ENCODE measurements around the gene SLC38A2. TPM values are rescaled to one million over a fixed set of nuclear protein-coding genes. Genes with fewer than 3 reads are reported as not detected.

Gene SLC38A2
- total and polyA plus RNA-seq, 2 of the 4 experiments (the other 2 are of a cell fraction): 313 to 881 TPM

- CTCF ChIA-PET: no interaction called here
- H2AFZ ChIP-seq (replicated peaks; ENCODE audit: low read length, poor library complexity): peak overlapping the region; percentile 83
- H3K18ac ChIP-seq (ENCODE audit: low read depth, low read length): peak overlapping the region; percentile 89
- peak overlapping the region; percentile 66 for H3K4me3 ChIP-seq (ENCODE audit: insufficient read depth, low read depth, low read length)
- H4K8ac ChIP-seq (ENCODE audit: low read depth in 2 of 2, low read length in 2 of 2): peak overlapping the region; percentile 94 to 98
- H2BK20ac ChIP-seq (ENCODE audit: low read depth, low read length): peak overlapping the region; percentile 98
- WGBS, 2 experiments (ENCODE audit: extremely low coverage in 2 of 2, insufficient read length in 1 of 2): 29% methylated on average over 4 of the region's 37 CpGs; no CpG with 5 or more reads in 1 of the 2 experiments
- H2BK5ac ChIP-seq (ENCODE audit: low read depth, low read length, poor library complexity, severe bottlenecking): peak overlapping the region; percentile 96
- dilution Hi-C loops (cut with HindIII; ENCODE audit: low sequenced_read_pairs, unreplicated experiment) (no loop called here), in situ Hi-C loops (cut with MboI; ENCODE audit: low sequenced_read_pairs) (loop anchor here (10.0 kb wide), 1 partner anchor 181 kb away; no protein-coding TSS in a partner anchor), intact Hi-C loops (cut with micrococcal nuclease) (loop anchor here (1.0 to 5.0 kb wide), 10 partner anchors 10 to 649 kb away; no protein-coding TSS in a partner anchor)
- H3K23ac ChIP-seq (ENCODE audit: low read depth, low read length): peak overlapping the region; percentile 100
- peak overlapping the region; percentile 83 for H4K5ac ChIP-seq (ENCODE audit: low read depth, low read length)
- H3K9ac ChIP-seq (ENCODE audit: low read depth, low read length): peak overlapping the region; percentile 93
- no peaks in the 10 kb centered on the region for H3K27me3 ChIP-seq (ENCODE audit: control insufficient read depth, insufficient read depth, low read length)
- H3K9me1 ChIP-seq (ENCODE audit: insufficient read depth, low read length): peaks cover 3% of the 10 kb centered on the region
- BruUV-seq (replicated peaks): TSS peak; percentile 89
- peak overlapping the region; percentile 86 for H3K4me2 ChIP-seq (ENCODE audit: low read depth, low read length)
- H2BK15ac ChIP-seq (ENCODE audit: low read depth, low read length): peak overlapping the region; percentile 95
- TF ChIP-seq MAFK (IDR thresholded peaks at IDR 0.05; ENCODE audit: low read depth, low read length) (no peak), MAZ (IDR thresholded peaks at IDR 0.05; ENCODE audit: borderline replicate concordance, low read depth, low read length) (peak; percentile 15; the same call in 1 of the 2 replicates), RAD21 (IDR thresholded peaks at IDR 0.05; ENCODE audit: low read length) (peak; percentile 43), CTCF (conservative IDR thresholded peaks at IDR 0.05; ENCODE audit: low read depth, low read length) (peak; percentile 35), SMC3 (IDR thresholded peaks at IDR 0.05; ENCODE audit: low read depth, low read length) (peak; percentile 31; the same call in 1 of the 2 replicates), ELK1 (IDR thresholded peaks at IDR 0.05; ENCODE audit: borderline replicate concordance, low read depth, low read length) (no peak), BHLHE40 (IDR thresholded peaks at IDR 0.05; ENCODE audit: low read depth, low read length) (peak; percentile 89), POLR2A (IDR thresholded peaks at IDR 0.05; ENCODE audit: low read depth, low read length) (peak; percentile 32; the same call in 1 of the 2 replicates), MXI1 (IDR thresholded peaks at IDR 0.05; ENCODE audit: borderline replicate concordance, low read depth, low read length) (no peak)
- peak overlapping the region; percentile 98 for H2AK5ac ChIP-seq (ENCODE audit: low read depth, low read length)
- H4K20me1 ChIP-seq (ENCODE audit: insufficient read depth, low read length): peaks cover 40% of the 10 kb centered on the region
- H3K4ac ChIP-seq (ENCODE audit: low read depth, low read length): peak overlapping the region; percentile 99
- POLR2A ChIA-PET (ENCODE audit: unreplicated experiment): interaction anchor here (0.6 to 1.7 kb wide), 4 partner anchors 12 to 288 kb away, joined by 3 to 8 read pairs (median 5); no protein-coding TSS in a partner anchor
- peak overlapping the region; percentile 95 for H2BK120ac ChIP-seq (ENCODE audit: low read depth, low read length)
- peaks cover 11 to 37% of the 10 kb centered on the region in 2 experiments for H3K79me1 ChIP-seq (ENCODE audit: low read depth in 1 of 2, low read length in 2 of 2)
- peaks cover 7% of the 10 kb centered on the region for H3K4me1 ChIP-seq (ENCODE audit: control insufficient read depth, insufficient read depth, low read length)
- peak overlapping the region; percentile 99 for H3K56ac ChIP-seq (ENCODE audit: extremely low read depth, insufficient read depth, low read length)
- DNase-seq: peak; percentile 68
- peak overlapping the region; percentile 100 for H3K14ac ChIP-seq (replicated peaks; ENCODE audit: low read depth, low read length)
- H3K36me3 ChIP-seq (ENCODE audit: control insufficient read depth, insufficient read depth, low read length): peaks cover 24% of the 10 kb centered on the region
- peak overlapping the region; percentile 94 for H3K27ac ChIP-seq (ENCODE audit: insufficient read depth, low read length)
- H3K9me3 ChIP-seq (ENCODE audit: control insufficient read depth, insufficient read depth, low read length): no peaks in the 10 kb centered on the region
- H2AK9ac ChIP-seq (replicated peaks; ENCODE audit: low read depth, low read length, poor library complexity): peak overlapping the region; percentile 97
- peak overlapping the region; percentile 98 for H4K91ac ChIP-seq (ENCODE audit: insufficient read depth, low read depth, low read length)
- ATAC-seq (ENCODE audit: low read depth): peak; percentile 12
These were observed 1.0 kb upstream of the SLC38A2 start for GRCh38 chr12:46373301-46374296.

All from IMR-90 (cell line).